Raji (cell line): ENCODE measurements around the gene OR2C1.
A peak's percentile ranks its signal among the peaks of the same experiment; 100 is the strongest.

Experiments
- POLR2A ChIP-seq: IDR thresholded peaks from 2 replicates; pipeline ENCODE4 v1.6.1; 2011; ENCODE audit warnings: low read depth, low read length, control low read depth; ENCODE audit not compliant: insufficient read depth

The OR2C1 gene

GRCh38 chr16:3355589-3355988 lies at the start of gene OR2C1:
Gene OR2C1, plus strand, starts transcription at chr16:3355889. Its CDS starts 52 bp downstream, at chr16:3355941.
- no peak for TF ChIP-seq POLR2A

DNA sequence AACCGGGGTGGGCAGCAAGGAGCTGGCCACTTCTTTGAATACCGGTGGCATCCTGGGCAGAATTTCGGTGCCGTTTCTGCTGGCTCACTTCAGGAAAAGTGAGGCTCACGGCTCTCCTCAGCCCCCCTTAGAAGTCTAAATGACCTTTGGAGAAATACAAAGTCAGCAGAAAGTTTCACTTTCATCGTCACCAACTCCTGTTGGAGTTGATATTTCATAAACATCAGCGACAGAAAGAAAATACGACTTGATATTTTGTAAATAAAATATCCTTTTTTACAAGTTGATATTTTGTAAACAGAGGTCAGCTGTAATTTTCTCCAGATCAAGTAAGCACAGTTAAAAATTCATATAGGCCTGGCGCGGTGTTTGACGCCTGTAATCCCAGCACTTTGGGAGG lies 49.6 kb upstream of the OR2C1 start:
- no peak for TF ChIP-seq POLR2A

DNA sequence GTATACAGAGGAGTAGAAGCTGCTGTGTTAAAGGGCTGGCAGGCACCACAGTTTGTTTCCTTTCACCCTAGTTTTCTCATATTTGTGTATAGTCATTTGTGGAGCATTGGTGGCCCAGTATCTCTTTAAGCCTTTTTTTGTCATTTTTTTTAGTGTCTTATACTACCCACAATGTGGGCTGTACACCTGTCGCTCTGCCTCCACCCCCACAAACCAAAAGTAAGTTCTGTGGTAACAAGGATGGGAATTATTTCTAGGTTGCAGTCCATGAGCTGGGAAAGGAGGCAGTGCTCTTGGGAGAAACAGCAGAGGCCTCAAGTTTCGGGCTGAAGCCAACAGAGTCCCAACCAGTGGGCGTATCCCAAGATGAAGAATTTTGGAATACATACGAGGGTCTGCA lies 44.2 kb upstream of the OR2C1 start:
- TF ChIP-seq POLR2A: no peak

DNA sequence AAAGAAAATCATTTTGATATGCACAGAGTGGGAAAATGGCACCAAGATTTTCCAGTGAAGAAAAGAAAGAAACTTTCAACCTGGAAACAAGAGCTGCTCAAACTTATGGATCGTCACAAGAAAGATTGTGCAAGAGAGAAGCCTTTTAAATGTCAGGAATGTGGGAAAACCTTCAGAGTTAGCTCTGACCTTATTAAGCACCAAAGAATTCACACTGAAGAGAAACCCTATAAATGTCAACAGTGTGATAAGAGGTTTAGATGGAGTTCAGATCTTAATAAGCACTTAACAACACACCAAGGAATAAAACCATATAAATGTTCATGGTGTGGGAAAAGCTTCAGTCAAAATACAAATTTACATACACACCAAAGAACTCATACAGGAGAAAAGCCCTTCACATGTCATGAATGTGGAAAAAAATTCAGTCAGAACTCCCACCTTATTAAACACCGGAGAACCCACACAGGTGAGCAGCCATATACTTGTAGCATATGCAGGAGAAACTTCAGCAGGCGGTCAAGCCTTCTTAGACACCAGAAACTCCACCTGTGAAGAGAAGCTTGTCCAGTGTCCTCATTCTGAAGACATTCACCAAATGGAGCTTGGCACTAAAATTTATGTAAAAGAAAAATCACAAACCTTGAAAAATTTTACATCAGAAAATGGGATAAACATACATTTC lies 38.2 kb upstream of the OR2C1 start:
- no peak for TF ChIP-seq POLR2A

- TF ChIP-seq POLR2A: no peak
These were observed 33.9 kb upstream of the OR2C1 start for GRCh38 chr16:3321816-3322215.

DNA sequence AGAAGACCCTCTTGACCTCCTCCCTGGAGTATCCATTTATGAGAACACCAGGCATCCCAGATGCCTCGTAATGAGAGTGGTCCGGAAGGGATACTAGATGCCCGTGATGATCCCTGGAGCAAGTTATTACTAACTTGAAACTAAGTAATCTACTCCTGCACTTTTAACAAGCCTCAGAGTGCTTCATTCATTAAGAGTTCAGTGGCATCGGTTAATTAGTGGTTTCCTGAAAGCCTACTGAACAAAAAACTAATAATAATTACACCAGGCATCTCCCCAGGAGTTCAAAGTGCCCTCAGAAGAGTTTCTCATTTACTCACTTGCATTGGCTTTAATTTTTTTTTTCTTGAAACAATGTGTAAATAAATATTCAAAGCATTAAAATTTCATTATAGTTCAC lies 28.2 kb upstream of the OR2C1 start:
- TF ChIP-seq POLR2A: no peak

DNA sequence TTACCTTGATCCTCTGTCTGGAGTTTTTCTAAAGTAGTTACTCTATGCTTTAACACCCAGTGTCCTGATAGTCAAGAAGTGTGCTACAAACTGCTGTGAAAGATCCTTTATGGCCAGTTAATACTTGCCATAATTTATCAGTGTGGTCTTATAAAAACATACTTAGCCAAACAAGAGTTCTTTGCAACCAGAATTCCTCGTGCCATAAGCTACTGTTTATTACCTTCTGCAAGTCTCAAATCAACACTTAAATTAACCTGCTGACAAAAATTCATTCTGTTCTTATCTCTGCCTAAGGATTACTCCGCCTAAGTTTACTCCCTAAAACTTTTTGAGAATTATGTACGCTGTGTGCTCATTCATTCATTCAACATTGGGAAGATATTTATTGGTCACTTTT lies 27.6 kb upstream of the OR2C1 start:
- TF ChIP-seq POLR2A: no peak

GRCh38 chr16:3328643-3329042 lies 27.0 kb upstream of the OR2C1 start:
- no peak for TF ChIP-seq POLR2A

DNA sequence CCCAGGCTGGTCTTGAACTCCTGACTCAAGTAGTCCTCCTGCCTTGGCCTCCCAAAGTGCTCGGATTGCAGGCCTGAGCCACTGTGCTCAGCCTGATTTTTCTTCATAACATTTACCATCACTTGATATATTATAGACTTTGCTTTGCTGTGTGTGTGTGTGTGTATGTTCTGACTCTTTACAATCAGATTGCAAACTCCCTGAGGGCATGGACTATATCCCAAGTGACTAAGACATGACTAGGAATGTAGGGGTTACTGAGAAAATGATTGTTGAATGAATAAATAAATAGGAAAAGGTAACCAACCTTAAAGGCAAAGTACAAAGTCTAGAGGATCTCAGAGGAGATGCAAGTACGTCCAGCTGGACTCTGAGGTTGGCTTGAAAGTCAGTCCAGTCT lies 9.6 kb upstream of the OR2C1 start:
- no peak for TF ChIP-seq POLR2A

DNA sequence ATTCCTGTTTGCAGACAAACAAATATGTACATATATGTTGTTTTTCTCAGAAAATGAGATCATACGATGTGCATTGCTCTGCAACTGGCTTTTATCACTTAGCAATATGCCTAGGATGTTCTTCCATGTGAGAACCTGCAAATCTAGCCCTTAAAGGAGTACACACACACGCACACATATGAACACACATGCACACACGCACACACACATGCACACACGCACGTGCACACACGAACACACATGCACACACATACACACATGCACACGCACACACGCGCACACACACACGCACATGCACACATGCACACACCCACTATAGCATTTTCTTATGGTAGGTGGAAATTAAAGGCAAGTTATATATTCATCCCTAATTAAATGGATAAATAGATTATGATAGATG lies 8.1 kb upstream of the OR2C1 start:
- TF ChIP-seq POLR2A: no peak

DNA sequence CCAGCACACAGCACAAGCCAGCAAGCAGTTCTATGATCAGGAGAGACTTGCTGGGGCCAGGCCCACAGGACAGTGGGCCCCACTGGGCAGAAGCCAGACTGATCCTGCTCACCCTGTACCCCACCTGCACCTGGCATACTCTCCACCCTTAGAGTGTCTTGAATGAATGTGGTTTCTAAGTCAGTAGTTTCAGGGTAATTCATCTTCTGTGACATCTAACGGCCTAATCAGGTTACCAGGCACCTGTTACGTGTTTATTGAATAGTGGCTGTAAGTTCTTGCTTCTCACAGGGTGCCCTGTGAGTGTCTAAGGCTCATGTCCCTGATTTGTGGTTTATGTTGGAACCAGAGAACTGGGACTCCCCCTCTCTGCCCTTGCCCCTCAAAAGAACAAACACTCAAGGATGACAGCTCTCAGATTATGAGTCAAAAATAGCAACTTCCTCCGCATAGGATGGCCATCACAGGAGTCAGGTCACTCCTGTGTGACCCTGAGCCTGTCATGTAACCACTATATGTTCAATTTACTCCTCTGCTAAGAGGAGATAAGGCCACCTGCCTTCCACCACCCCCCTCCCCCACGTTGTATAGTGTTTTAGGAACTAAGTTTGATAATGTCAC lies 7.0 kb upstream of the OR2C1 start:
- peak; percentile 35; the same call in 1 of the 2 replicates for TF ChIP-seq POLR2A

GRCh38 chr16:3349175-3349574 lies 6.5 kb upstream of the OR2C1 start:
- no peak for TF ChIP-seq POLR2A

- no peak for TF ChIP-seq POLR2A
These were observed 429 bp downstream of the OR2C1 start for GRCh38 chr16:3356118-3356517.

GRCh38 chr16:3358871-3359270 lies 3.2 kb downstream of the OR2C1 start:
- no peak for TF ChIP-seq POLR2A

DNA sequence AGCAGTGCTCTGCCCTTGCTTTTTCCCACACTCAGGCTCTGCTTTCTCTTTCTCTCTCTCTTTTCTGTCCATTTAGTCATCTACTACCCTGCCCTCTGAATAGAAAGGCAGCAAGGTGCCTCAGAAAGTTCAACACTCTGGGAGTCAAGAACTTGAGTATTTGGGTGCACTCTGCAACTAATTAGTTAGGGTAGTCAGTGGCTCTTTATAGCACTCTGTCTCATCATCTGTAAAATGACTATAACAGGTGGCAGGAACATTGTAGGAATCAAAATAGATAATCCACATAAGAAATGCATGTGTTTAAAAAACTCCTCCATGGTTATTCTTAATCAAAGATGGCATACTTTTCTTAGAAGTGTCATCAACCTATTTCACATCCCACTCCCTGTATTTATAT lies 7.2 kb downstream of the OR2C1 start:
- TF ChIP-seq POLR2A: no peak

GRCh38 chr16:3363793-3364192 lies 8.1 kb downstream of the OR2C1 start:
- TF ChIP-seq POLR2A: no peak

DNA sequence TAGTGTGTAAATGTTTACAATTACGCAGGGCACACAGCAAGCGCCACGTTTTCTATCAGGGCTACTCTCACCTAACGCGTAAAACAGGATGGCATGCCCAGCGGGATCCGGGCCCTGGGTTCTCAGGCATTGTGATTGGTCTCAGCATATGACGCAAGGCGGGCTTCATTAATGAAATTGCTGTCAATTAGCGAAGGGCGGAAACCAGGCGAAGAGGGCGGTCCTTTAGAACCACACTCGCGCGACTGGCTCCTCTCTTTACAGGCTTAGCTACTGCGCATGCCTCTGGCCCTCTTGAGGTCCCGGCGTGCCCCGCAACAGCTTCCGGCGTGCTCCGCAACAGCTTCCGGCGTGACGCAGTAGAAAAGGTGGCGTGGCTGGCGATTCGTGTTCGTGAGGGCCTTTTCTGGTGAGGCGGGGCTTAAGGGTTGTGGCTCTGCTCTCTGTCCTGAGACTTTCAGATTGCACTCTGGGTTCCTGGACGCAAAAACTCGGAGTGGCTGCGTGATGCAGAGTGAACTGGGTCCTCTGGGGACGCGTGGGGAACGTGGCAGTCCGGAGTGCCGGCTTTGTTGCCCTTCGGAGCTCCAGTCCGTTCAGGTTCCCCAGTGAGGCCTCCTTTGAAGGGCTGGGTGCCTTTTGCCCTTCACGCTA lies 9.2 kb downstream of the OR2C1 start:
- TF ChIP-seq POLR2A: no peak

- no peak for TF ChIP-seq POLR2A
These were observed 13.4 kb downstream of the OR2C1 start for GRCh38 chr16:3369073-3369472.
